Heart left ventricle (tissue), 16 donors: ENCODE measurements around the gene RHBDD2. TPM values are rescaled to one million over a fixed set of nuclear protein-coding genes. Genes with fewer than 3 reads are reported as not detected.

Experiments used
- ATAC-seq, 4 donors: fragments of 200-7000 bp; cut with Tn5 transposase; one replicate each; pipeline ENCODE4 v1.9.1; 2020 to 2022; ENCODE audit warnings: moderate library complexity in 4 of 4, mild to moderate bottlenecking in 3 of 4, moderate number of reproducible peaks in 1 of 4
- DNase-seq, 5 donors: peaks; one replicate each; pipeline ENCODE4 v3.0.0-alpha.2; 2020
- H3K27ac ChIP-seq, 12 donors: fragments of 200-600 bp; sonication (generic) in 4 of 12; one replicate each; pipeline versions ENCODE4 v1.5.0 to v1.8.0; 2016 to 2022; ENCODE audit warnings: mild to moderate bottlenecking in 2 of 12
- H3K27me3 ChIP-seq, 9 donors: fragments of 200-600 bp; sonication (generic) in 2 of 9; one replicate each; pipeline versions ENCODE4 v1.5.1 to v1.8.0; 2016 to 2022; ENCODE audit warnings: mild to moderate bottlenecking in 3 of 9
- H3K36me3 ChIP-seq, 9 donors: fragments of 200-600 bp; sonication (generic) in 2 of 9; one replicate each; pipeline versions ENCODE4 v1.5.0 to v1.8.0; 2018 to 2022; ENCODE audit warnings: mild to moderate bottlenecking in 2 of 9
- H3K4me1 ChIP-seq, 12 donors: fragments of 200-600 bp; sonication (generic) in 4 of 12; one replicate each; pipeline versions ENCODE4 v1.5.0 to v1.8.0; 2016 to 2022; ENCODE audit warnings: mild to moderate bottlenecking in 3 of 12
- H3K4me3 ChIP-seq, 12 donors: fragments of 200-600 bp; sonication (generic) in 4 of 12; one replicate each; pipeline versions ENCODE4 v1.5.0 to v1.8.0; 2017 to 2022; ENCODE audit warnings: mild to moderate bottlenecking in 9 of 12, moderate library complexity in 4 of 12
- H3K9me3 ChIP-seq, 12 donors: fragments of 200-600 bp; sonication (generic) in 4 of 12; one replicate each; pipeline versions ENCODE4 v1.5.0 to v1.8.0; 2016 to 2022; ENCODE audit warnings: mild to moderate bottlenecking in 1 of 12
- CTCF ChIP-seq, 12 donors: fragments of 200-600 bp; sonication (generic) in 4 of 12; IDR thresholded peaks; one replicate each; pipeline versions ENCODE4 v1.5.0 to v1.8.0; 2018 to 2022; ENCODE audit warnings: antibody characterized with exemption in 12 of 12, mild to moderate bottlenecking in 5 of 12
- POLR2A ChIP-seq, 2 donors: fragments of 450-650 bp; IDR thresholded peaks; one replicate each; pipeline ENCODE4 v1.6.1; 2017; ENCODE audit warnings: antibody characterized with exemption in 2 of 2, mild to moderate bottlenecking in 2 of 2, moderate library complexity in 2 of 2
- WGBS, 4 donors: extraction: QIAGEN DNeasy Blood & Tissue Kit in 2 of 4; methylation state at CpG; one replicate each; pipeline versions ENCODE4 v1.1.5 to v1.1.7; 2013 to 2018; 5-methylcytosine and 5-hydroxymethylcytosine counted together
- intact Hi-C, 10 donors: fragments of 100-400 bp; cut with DNase I; formaldehyde crosslinking; loops; one replicate each; pipeline versions ENCODE4 v1.11.1 to v1.14.2; 2022
- microRNA-seq, 4 donors: library from miRNA; unstranded; fragments of <30 nt; microRNA quantifications; one replicate each; pipeline versions ENCODE4 to v1.2.0, GENCODE V29; 2017 to 2020
- polyA plus RNA-seq, 2 donors: library from polyadenylated mRNA; stranded (reverse); fragments of 200-250 nt; gene quantifications; one replicate each; pipeline ENCODE4 v1.2.3, GENCODE V29; 2013
- total RNA-seq, 9 donors: library from RNA; depleted of rRNA in 2 of 9; stranded (reverse); fragments of >200 nt in 2 of 9; fragmentation: NEBNext Ultra II Directional in 3 of 9; extraction: Animal tissue kit (Norgen Biotek cat#: 25700) in 3 of 9; gene quantifications; one replicate each; pipeline versions ENCODE4 v1.1.0 to v1.2.4, GENCODE V29; 2016 to 2023
- donor health status: ischemic (EF 13 %, LVEDD 7.1; RV severe dilation, severe dysfunction).
- donor health status: healthy with polysubstance abuse.
- donor health status: DM: no; HTN: yes; CAD: no.
- donor health status: DM: no; HTN: no; CAD: no.
- donor health status: ischemic (EF 25% LVEDD 6.9; RV normal size, moderate dysfunction).
- donor health status: ischemic (EF 25% LVEDD 5.7; RV mildly dilated, moderate dysfunction).
- donor health status: healthy.
- donor health status: DM: yes; HTN: yes; CAD: no.
- donor health status: ischemic (EF 35%, LVEDD 5.7; RV mildly dilated, moderate dysfunction).
- donor health status: nonischemic (EF 11% LVEDD 7.7; RV severe dilation, severe dysfunction).
- donor health status: DM: yes; HTN: yes; CAD: no.
- donor health status: PGD.
- donor health status: ischemic (EF 29% LVEDD 5.4; RV normal size, mild dysfunction).
- donor health status: nonischemic (EF 23%, LVEDD 6.1; RV moderate dilation, normal function).

Gene RHBDD2
- total and polyA plus RNA-seq, 11 donors, result 23.6 to 44.1 (median 32.5) TPM

- Histone ChIP-seq H3K36me3 (peaks cover 0 to 6% (median 0%) of the 10 kb centered on the region in 9 donors), H3K4me1 (peaks cover 0 to 28% (median 16%) of the 10 kb centered on the region in 12 donors), H3K9me3 (peaks cover 0 to 13% (median 0%) of the 10 kb centered on the region in 12 donors), H3K27me3 (no peaks in the 10 kb centered on the region), H3K4me3 (no peak overlapping the region), H3K27ac (peak overlapping the region in 11 of 12 donors; percentile 46 to 78 (median 62))
- no peak for TF ChIP-seq CTCF (IDR thresholded peaks at IDR 0.05)
- peak in 1 of 2 donors; percentile 18 for TF ChIP-seq POLR2A (IDR thresholded peaks at IDR 0.05)
- intact Hi-C loops, result no loop called here
- ATAC-seq (peak; percentile 85 to 95 (median 90)), DNase-seq (peak; percentile 68 to 92 (median 77))
- WGBS, 4 donors, result 47 to 62% (median 60%) methylated on average over 15 of the region's 15 CpGs
Observed at GRCh38 chr7:75937958-75938786, 59.3 kb downstream of the RHBDD2 start.

Small RNAs within 50 kb of the gene (microRNA-seq; reads per million reads assigned to microRNA genes)
- gene MIR4651, result 0 to 0.77 (median 0.33) reads per million in 4 donors

Other genes with a start within 250 kb of the RHBDD2 start
- gene HIP1, start 140.1 kb upstream of the RHBDD2 start, total RNA-seq, result 10 to 100 TPM; 13.4 to 36.4 (median 26.1) TPM
- gene HIP1, start 140.1 kb upstream of the RHBDD2 start, polyA plus RNA-seq, result 10 to 100 TPM in 1 of 2 donors, 1 to 10 TPM in 1; 5.9 to 10.2 TPM
- gene CCL26, start 106.8 kb upstream of the RHBDD2 start, total RNA-seq, result under 1 TPM in 2 of 9 donors, not detected in 7; 0.75 to 0.77 TPM
- under 1 TPM; 0.53 to 0.94 TPM for gene CCL26, start 106.8 kb upstream of the RHBDD2 start, polyA plus RNA-seq
- under 1 TPM in 2 of 9 donors, not detected in 7; 0.60 to 0.77 TPM for gene CCL24, start 65.2 kb upstream of the RHBDD2 start, total RNA-seq
- under 1 TPM in 1 of 2 donors, not detected in 1; 0.18 TPM for gene CCL24, start 65.2 kb upstream of the RHBDD2 start, polyA plus RNA-seq
- 100 to 1,000 TPM in 2 of 9 donors, 10 to 100 TPM in 7; 38.3 to 202 (median 80.0) TPM for gene POR, start 36.1 kb downstream of the RHBDD2 start, total RNA-seq
- 100 to 1,000 TPM in 1 of 2 donors, 10 to 100 TPM in 1; 69.5 to 169 TPM for gene POR, start 36.1 kb downstream of the RHBDD2 start, polyA plus RNA-seq
- 100 to 1,000 TPM in 7 of 9 donors, 10 to 100 TPM in 2; 63.8 to 181 (median 125) TPM for gene TMEM120A, start 115.6 kb downstream of the RHBDD2 start, total RNA-seq
- 100 to 1,000 TPM; 138 to 152 TPM for gene TMEM120A, start 115.6 kb downstream of the RHBDD2 start, polyA plus RNA-seq
- gene STYXL1, start 169.0 kb downstream of the RHBDD2 start, total RNA-seq, result 10 to 100 TPM in 8 of 9 donors, 1 to 10 TPM in 1; 7.9 to 26.8 (median 16.1) TPM
- gene STYXL1, start 169.0 kb downstream of the RHBDD2 start, polyA plus RNA-seq, result 10 to 100 TPM; 43.1 to 44.3 TPM
- 100 to 1,000 TPM; 303 to 591 (median 409) TPM for gene MDH2, start 169.1 kb downstream of the RHBDD2 start, total RNA-seq
- gene MDH2, start 169.1 kb downstream of the RHBDD2 start, polyA plus RNA-seq, result 100 to 1,000 TPM; 140 to 251 TPM